ENCODE results near the gene GUCD1. TPM values are rescaled to one million over a fixed set of nuclear protein-coding genes. Genes with fewer than 3 reads are reported as not detected.
"Not testable (repeated sequence)": the region's sequence is repeated elsewhere in the genome, so short reads cannot be mapped to it uniquely, and the experiment has no call there.

Gene GUCD1
- total RNA-seq, 2 donors from 2014 or later: 138 to 147 TPM

DNA sequence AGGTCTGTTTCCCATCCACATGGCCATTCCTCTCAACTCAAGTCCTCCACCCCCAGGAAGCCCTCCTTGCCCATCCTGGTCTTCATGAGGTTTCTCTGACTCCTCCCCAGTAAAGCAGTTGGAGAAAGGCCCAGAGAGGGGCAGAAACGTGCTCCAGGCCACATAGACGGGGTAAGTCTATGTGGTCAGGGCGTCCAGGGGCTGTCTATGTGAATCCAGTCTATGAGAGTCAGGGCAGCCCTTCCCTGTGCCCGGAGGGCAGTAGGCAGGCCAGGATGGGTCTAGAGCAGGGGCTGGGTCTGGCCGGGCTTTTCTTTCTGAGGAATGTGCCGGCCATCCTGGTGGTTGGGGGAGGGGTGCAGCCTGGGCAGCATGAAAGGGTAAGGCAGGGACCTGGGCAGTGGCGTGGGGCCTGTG, 11.7 kb downstream of the GUCD1 start:
- DNase-seq: no peak
- no peak for ATAC-seq

DNA sequence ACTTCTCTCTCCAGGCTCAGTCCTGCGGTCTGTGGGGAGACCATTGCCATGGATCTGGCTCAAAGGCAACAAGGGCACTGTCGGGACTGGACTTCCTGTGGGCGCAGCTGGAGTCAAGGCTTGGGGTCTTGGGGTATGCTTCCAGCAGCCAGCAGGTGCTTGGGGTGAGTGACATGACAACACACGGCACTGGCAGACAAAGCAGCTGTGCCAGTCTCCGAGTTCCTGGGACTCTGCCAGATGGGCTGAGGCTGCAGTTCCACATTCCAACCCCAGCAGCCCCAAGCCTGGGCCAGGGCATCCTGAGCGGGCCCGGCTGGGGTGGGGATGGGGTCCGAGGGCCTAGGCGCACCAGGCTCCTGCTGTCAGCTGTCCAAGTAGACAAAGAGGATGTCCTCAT, 12.3 kb downstream of the GUCD1 start:
- peak; percentile 56 to 66 for ATAC-seq
- intact Hi-C loops (cut with DNase I): no loop called here

More for the DNA sequence above, 11.7 kb downstream of the GUCD1 start:
- intact Hi-C loops (cut with DNase I): no loop called here

DNA sequence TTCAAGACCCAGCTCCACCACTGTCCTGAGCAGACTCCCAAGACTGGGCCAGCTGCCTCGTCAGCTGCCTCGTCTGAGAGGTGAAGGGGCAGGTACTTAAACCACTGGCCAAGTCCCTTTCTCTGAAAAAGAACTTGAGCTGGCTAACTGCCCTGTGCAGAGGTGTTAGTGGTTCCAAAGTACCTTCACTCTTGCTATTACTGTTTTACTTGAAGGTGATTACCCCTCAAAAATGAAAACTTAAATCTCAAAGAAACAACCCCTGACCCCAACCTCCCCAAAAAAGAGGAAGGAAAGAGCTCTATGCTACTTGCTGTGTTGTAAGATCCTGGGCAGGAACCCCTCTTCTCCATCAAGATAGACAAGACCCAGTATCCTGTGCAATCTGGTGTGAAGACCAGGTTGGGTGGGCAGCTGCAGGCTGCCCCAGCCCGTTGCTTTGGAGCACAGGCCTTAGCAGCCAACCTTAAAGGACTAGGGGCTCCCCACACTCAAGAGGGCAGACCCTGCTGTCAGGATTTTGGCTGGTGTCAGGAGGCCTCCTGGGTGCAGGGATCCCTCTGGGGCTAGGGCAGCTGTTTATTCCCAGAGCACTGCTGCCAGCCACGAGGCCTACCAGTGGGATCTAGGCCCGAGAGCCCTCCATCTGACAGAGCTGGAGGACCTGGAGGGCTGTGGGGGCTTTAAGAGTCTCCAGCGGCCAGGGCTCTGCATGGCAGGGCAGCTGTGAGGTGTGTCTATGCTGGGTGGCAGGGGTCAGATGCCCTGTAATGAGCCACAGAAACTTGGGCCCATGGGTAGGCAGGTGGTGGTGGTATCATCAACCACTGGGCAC, 13.0 kb downstream of the GUCD1 start:
- ATAC-seq (no peak), DNase-seq (no peak)
- intact Hi-C loops (cut with DNase I): no loop called here

More for the DNA sequence above, 12.3 kb downstream of the GUCD1 start:
- DNase-seq: no peak

- intact Hi-C loops (cut with DNase I): no loop called here
- DNase-seq (no peak), ATAC-seq (no peak)
These were observed 14.5 kb downstream of the GUCD1 start for GRCh38 chr22:24540470-24540869.

DNA sequence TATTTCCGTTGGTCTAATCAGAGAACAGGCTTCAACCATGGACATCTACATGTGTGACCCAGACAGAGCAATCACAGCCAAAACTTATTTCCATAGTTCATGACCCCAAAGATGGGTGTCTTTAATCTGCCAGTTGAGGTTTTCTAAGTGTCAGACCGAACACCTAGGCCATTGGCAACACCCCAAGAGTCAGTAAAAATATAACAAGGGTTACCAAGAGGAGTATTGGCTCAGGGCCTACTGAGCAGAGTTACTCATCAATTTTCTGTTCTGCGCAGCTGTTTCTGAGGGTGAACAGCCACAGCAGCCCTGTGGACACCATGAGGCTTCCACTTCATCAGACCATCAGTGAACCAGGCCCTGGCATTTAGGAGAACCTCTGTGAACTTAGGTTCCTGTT, 18.8 kb downstream of the GUCD1 start:
- intact Hi-C loops (cut with DNase I): no loop called here
- DNase-seq: no peak
- no peak for ATAC-seq

DNA sequence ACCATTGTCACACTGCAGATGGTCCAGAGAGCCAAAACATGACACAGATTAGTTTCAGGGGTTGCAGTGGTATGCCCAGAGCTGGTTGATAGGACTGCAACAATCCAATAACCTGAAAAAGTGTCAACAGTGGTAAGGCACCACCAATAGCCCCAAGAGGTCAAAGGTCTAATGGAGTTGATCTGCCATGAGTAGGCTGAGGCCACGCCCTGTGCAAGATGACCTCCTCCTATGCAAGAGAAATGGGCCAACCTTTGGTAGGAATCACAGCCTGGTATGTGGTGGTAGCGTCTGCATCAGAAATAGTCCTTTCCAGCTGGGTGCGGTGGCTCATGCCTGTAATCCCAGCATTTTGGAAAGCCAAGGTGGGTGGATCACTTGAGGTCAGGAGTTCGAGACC, 19.6 kb downstream of the GUCD1 start:
- intact Hi-C loops (cut with DNase I): no loop called here
- DNase-seq: no peak
- no peak for ATAC-seq

GRCh38 chr22:24532075-24532474, 22.9 kb downstream of the GUCD1 start:
- DNase-seq (no peak), ATAC-seq (no peak)
- intact Hi-C loops (cut with DNase I): no loop called here

DNA sequence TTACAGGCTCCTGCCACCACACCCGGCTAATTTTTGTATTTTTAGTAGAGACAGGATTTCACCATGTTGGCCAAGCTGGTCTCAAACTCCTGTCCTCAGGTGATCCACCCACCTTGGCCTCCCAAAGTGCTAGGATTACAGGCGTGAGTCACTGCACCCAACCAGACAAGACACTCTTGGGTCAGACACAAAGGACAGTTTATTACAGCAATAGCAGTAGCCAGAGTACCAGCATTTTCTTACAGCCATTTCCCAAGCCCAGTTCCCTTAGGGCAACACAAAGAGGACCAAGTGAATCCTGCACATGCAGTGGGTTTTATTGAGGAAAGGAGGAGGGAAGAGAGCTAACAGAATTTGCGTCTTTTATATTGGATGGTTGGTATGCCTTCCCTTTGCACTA, 24.0 kb downstream of the GUCD1 start:
- ATAC-seq; intact Hi-C loops (cut with DNase I); DNase-seq: not testable (repeated sequence)

GRCh38 chr22:24529898-24530297, 25.0 kb downstream of the GUCD1 start:
- intact Hi-C loops (cut with DNase I): loop anchor here (5.0 to 10.0 kb wide), 2 partner anchors 203 to 205 kb away; no protein-coding TSS in a partner anchor
- ATAC-seq (no peak), DNase-seq (no peak)

DNA sequence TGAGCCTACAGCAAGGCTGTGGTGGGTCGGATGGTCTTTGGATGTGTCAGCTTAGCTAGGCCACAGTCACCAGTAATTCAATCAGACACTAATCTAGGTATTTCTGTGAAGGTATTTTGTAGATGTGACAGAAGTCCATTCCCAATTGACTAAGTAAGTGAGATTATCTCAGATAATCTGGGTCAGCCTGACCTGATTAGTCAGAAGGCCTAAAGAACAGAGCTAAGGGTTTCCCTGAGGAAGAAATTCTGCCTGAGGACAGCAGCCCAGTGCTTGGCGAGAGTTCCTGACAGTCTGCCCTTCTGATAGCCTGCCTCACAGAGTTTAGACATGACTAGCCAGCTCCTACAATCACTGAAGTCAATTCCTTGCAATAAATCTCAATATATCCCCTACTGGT, 28.7 kb downstream of the GUCD1 start:
- no peak for ATAC-seq
- intact Hi-C loops (cut with DNase I): loop anchor here (5.0 to 10.0 kb wide), 2 partner anchors 199 to 201 kb away; no protein-coding TSS in a partner anchor

DNA sequence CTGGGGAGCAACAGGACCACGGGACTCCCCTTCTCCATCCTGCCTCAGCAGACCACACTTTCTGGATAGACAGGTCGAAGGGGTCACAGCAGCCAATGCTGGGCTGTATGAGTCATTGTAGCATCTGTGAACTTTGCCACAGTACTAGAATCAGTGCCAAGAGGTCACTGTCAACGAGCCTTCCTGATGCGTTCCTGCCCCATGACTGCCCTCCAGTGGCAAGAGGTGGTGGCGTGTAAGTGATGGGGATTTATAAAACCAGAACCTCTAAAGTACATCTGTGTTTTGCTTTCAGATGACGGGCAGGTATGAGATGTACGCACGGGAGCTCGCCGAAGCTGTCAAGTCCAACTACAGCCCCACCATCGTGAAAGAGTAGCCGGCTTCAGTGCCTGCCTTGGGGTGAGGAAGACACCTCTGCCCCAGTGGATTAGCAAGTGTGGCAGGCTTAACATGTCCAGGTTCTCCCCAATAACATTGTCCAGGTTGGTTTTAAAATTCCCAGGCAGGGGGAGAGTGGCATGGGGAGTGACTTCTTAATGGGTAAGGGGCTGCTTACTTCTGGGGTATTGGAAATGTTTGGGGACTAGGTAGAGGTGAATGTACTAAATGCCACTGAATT, 29.4 kb downstream of the GUCD1 start:
- intact Hi-C loops (cut with DNase I): loop anchor here (5.0 to 10.0 kb wide), 2 partner anchors 198 to 201 kb away; no protein-coding TSS in a partner anchor
- DNase-seq (peak; percentile 85), ATAC-seq (peak; percentile 69 to 78)

More for the DNA sequence above, 28.7 kb downstream of the GUCD1 start:
- no peak for DNase-seq

DNA sequence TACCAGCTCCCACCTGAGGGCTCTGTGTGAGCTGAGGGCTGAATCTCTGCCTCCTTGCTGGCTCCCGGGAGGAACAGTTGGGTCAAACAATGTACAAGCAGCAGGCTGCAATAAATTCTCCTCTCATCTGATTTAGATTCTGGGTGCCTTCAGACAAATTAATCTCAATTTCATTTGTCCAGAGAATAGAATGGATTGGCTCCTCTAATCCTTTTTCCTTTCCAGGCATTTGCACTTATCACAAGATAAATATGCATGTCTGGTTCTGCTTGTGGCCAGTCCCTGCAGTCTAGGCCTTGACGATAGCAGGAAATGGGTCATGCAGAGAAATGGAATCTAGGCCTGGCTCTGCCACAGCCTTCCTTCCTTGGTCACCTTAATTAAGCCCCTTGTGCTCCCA, 31.1 kb downstream of the GUCD1 start:
- ATAC-seq (peak; percentile 48 to 57), DNase-seq (no peak)
- intact Hi-C loops (cut with DNase I): loop anchor here (5.0 to 10.0 kb wide), 2 partner anchors 102 to 199 kb away; no protein-coding TSS in a partner anchor

- intact Hi-C loops (cut with DNase I): loop anchor here (5.0 to 10.0 kb wide), 2 partner anchors 100 to 197 kb away; no protein-coding TSS in a partner anchor
- ATAC-seq (peak; percentile 39 to 58), DNase-seq (no peak)
These were observed 33.1 kb downstream of the GUCD1 start for GRCh38 chr22:24521791-24522245.

GRCh38 chr22:24519496-24519895, 35.4 kb downstream of the GUCD1 start:
- ATAC-seq: no peak
- intact Hi-C loops (cut with DNase I): no loop called here
- DNase-seq: no peak

DNA sequence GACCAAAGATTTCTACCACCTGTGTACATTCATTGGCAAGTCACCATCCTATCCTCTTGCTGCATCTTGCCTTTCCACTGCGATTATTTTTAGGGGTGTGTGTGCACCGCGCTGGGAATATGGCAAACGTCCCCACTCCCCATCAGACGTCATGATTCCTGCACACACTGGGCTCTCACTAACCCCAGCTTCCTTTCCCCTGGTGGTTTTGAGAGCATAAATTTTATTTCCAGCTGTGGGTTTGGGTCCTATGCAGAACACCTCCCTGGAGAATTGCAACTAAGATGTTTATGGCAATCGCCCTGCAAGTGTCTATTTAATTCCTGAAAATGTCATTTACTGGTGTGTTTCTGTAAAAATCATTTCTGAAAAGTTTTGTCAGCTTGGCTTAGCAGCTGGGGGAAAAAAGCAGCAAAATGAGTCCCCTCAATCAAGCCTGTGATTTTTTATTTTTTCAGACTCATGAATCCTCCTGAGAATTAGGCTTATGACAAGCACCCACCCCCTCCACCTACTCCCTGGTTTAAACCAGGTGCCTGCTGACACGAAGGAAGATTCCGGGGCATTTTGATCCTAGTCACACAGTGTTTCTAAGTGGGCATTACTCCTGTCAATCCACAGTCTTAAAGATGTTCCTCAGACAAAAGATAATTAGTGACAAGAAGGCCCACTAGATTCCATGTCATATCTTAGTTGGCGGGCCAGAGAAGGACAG, 36.0 kb downstream of the GUCD1 start:
- intact Hi-C loops (cut with DNase I): no loop called here
- no peak for DNase-seq
- no peak for ATAC-seq

- intact Hi-C loops (cut with DNase I): no loop called here
- DNase-seq (no peak), ATAC-seq (no peak)
These were observed 36.7 kb downstream of the GUCD1 start for GRCh38 chr22:24518228-24518627.

GRCh38 chr22:24517446-24517845, 37.5 kb downstream of the GUCD1 start:
- DNase-seq (no peak), ATAC-seq (peak in 1 of 2 donors; percentile 23)
- intact Hi-C loops (cut with DNase I): no loop called here

DNA sequence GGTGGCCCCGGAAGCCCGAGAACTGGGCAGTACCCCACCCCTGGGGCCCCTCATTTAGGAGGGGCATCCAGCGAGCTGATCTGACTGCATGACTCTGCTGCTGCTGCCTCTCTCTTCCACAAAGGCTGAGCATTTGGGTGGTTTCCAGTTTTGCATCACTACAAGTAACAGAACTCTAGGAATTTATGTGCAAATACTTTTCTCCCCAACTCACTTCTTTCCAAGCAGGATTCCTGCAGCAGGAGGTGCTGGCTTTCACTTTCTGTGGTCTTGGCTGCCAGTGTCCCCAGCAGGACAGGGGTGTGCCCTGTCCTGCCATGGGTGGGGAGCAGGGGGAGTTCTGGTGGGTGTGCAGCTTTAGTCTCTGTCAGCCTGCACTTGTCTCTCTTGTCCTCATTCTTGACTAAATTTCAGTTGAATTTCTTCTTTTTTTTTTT, 38.6 kb downstream of the GUCD1 start:
- ATAC-seq (peak; percentile 15 to 65), DNase-seq (no peak)
- intact Hi-C loops (cut with DNase I): no loop called here

- DNase-seq (no peak), ATAC-seq (no peak)
- intact Hi-C loops (cut with DNase I): no loop called here
These were observed 40.0 kb downstream of the GUCD1 start for GRCh38 chr22:24515027-24515338.

Measured in left cardiac atrium (tissue), 4 donors.